GM23338 (cell line): ENCODE results near the gene TTLL5. TPM values are rescaled to one million over a fixed set of nuclear protein-coding genes. Genes with fewer than 3 reads are reported as not detected.

Experiments
- ATAC-seq: fragments of 200-7000 bp; cut with Tn5 transposase; 3 replicates; pipeline ENCODE4 v1.9.1; 2020
- DNase-seq: peaks from one replicate; pipeline ENCODE4 v3.0.0-alpha.2; 2015; ENCODE audit warnings: low spot score
- H2AFZ ChIP-seq: fragments of 200-600 bp; sonication (generic); 2 replicates; pipeline ENCODE4 v1.8.0; 2016; ENCODE audit warnings: antibody characterized with exemption, mild to moderate bottlenecking, moderate library complexity
- H3F3A ChIP-seq: fragments of 200-600 bp; sonication (generic); replicated peaks from 2 replicates; pipeline ENCODE4 v1.8.0; 2017; ENCODE audit warnings: antibody characterized with exemption, mixed run types, low read depth
- H3K27ac ChIP-seq: fragments of 200-600 bp; sonication (generic); 2 replicates; pipeline ENCODE4 v1.6.1; 2016; ENCODE audit warnings: low read depth
- H3K27me3 ChIP-seq: fragments of 200-600 bp; sonication (generic); 2 replicates; pipeline ENCODE4 v1.8.0; 2016; ENCODE audit warnings: mild to moderate bottlenecking, mixed run types, moderate library complexity; ENCODE audit not compliant: insufficient read depth
- H3K36me3 ChIP-seq: fragments of 200-600 bp; sonication (generic); 2 replicates; pipeline ENCODE4 v1.8.0; 2016; ENCODE audit warnings: mild to moderate bottlenecking; ENCODE audit not compliant: insufficient read depth
- H3K4me1 ChIP-seq: fragments of 200-600 bp; sonication (generic); 2 replicates; pipeline ENCODE4 v1.8.0; 2016; ENCODE audit warnings: mild to moderate bottlenecking, moderate library complexity; ENCODE audit not compliant: insufficient read depth
- H3K4me2 ChIP-seq: fragments of 200-600 bp; sonication (generic); 2 replicates; pipeline ENCODE4 v1.7.1; 2017; ENCODE audit warnings: mixed run types
- H3K4me3 ChIP-seq: fragments of 200-600 bp; sonication (generic); 2 replicates; pipeline ENCODE4 v1.6.1; 2016; ENCODE audit warnings: mixed run types
- H3K79me2 ChIP-seq: fragments of 200-600 bp; sonication (generic); replicated peaks from 2 replicates; pipeline ENCODE4 v1.8.0; 2017; ENCODE audit warnings: mild to moderate bottlenecking; ENCODE audit not compliant: insufficient read depth
- H3K9me2 ChIP-seq: fragments of 200-600 bp; sonication (generic); 2 replicates; pipeline ENCODE4 v1.8.0; 2017; ENCODE audit not compliant: insufficient read depth
- H4K20me1 ChIP-seq: fragments of 200-600 bp; sonication (generic); replicated peaks from 2 replicates; pipeline ENCODE4 v1.8.0; 2017; ENCODE audit warnings: mild to moderate bottlenecking; ENCODE audit not compliant: insufficient read depth
- H3K27ac Mint-ChIP-seq: 2 replicates; pipeline ENCODE4 v1.8.0; 2020; ENCODE audit warnings: inconsistent platforms, mild to moderate bottlenecking, moderate library complexity, mixed read lengths
- H3K27me3 Mint-ChIP-seq: 3 replicates; pipeline ENCODE4 v1.8.0; 2022; ENCODE audit warnings: low read depth, mild to moderate bottlenecking, moderate library complexity, mixed read lengths, inconsistent platforms; ENCODE audit not compliant: insufficient read depth, poor library complexity
- H3K36me3 Mint-ChIP-seq: 3 replicates; pipeline ENCODE4 v1.8.0; 2021; ENCODE audit warnings: low read depth, mild to moderate bottlenecking, inconsistent platforms, moderate library complexity, mixed read lengths
- H3K4me1 Mint-ChIP-seq: 3 replicates; pipeline ENCODE4 v1.8.0; 2020; ENCODE audit warnings: mild to moderate bottlenecking, inconsistent platforms, mixed read lengths
- H3K4me3 Mint-ChIP-seq: 3 replicates; pipeline ENCODE4 v1.8.0; 2021; ENCODE audit warnings: moderate library complexity, mild to moderate bottlenecking, inconsistent platforms, mixed read lengths
- H3K9me3 Mint-ChIP-seq: 3 replicates; pipeline ENCODE4 v1.8.0; 2020; ENCODE audit warnings: moderate library complexity, mild to moderate bottlenecking, inconsistent platforms, mixed read lengths
- CREB1 ChIP-seq: fragments of 250-450 bp; sonication (Bioruptor Pico); IDR thresholded peaks from 2 replicates; pipeline ENCODE4 v1.5.0; 2020; ENCODE audit warnings: low read depth, mild to moderate bottlenecking, moderate library complexity
- CTCF ChIP-seq, 2 experiments: fragments of 200-600 bp in 1 of 2; sonication (generic) in 1 of 2; conservative IDR thresholded peaks; 2 replicates each; pipeline versions ENCODE4 v1.5.1 to v1.6.1; 2016 to 2017; ENCODE audit warnings: antibody characterized with exemption in 2 of 2, low read depth in 2 of 2, mild to moderate bottlenecking in 2 of 2, moderate library complexity in 1 of 2
- ETS1 ChIP-seq: IDR thresholded peaks from 2 replicates; pipeline ENCODE4 v1.6.1; 2016; ENCODE audit warnings: antibody characterized with exemption
- EZH2 ChIP-seq: fragments of 200-600 bp; sonication (generic); IDR thresholded peaks from one replicate; pipeline ENCODE4 v1.8.0; 2017; ENCODE audit warnings: antibody characterized with exemption, mild to moderate bottlenecking, low read depth; ENCODE audit not compliant: unreplicated experiment
- EZH2phosphoT487 ChIP-seq: fragments of 200-600 bp; sonication (generic); IDR thresholded peaks from one replicate; pipeline ENCODE4 v1.8.1; 2018; ENCODE audit warnings: antibody characterized with exemption; ENCODE audit not compliant: unreplicated experiment
- JUNB ChIP-seq: IDR thresholded peaks from one replicate; pipeline ENCODE4 v1.6.1; 2016; ENCODE audit warnings: antibody characterized with exemption; ENCODE audit not compliant: unreplicated experiment
- NANOG ChIP-seq: IDR thresholded peaks from 2 replicates; pipeline ENCODE4 v1.6.1; 2016; ENCODE audit warnings: antibody characterized with exemption, borderline replicate concordance
- POLR2AphosphoS5 ChIP-seq: IDR thresholded peaks from 2 replicates; pipeline ENCODE4 v1.6.1; 2016; ENCODE audit warnings: antibody characterized with exemption, low read depth
- REST ChIP-seq: IDR thresholded peaks from one replicate; pipeline ENCODE4 v1.6.1; 2018; ENCODE audit warnings: antibody characterized with exemption; ENCODE audit not compliant: unreplicated experiment
- STAT1 ChIP-seq: IDR thresholded peaks from one replicate; pipeline ENCODE4 v1.6.1; 2016; ENCODE audit warnings: antibody characterized with exemption; ENCODE audit not compliant: unreplicated experiment
- ZNF114 ChIP-seq: fragments of 250-450 bp; sonication (Bioruptor Pico); IDR thresholded peaks from 2 replicates; pipeline ENCODE4 v1.5.0; 2020; ENCODE audit warnings: mild to moderate bottlenecking, moderate library complexity
- ZNF331 ChIP-seq: fragments of 250-450 bp; sonication (Bioruptor Pico); IDR thresholded peaks from 2 replicates; pipeline ENCODE4 v1.5.0; 2020; ENCODE audit warnings: low read depth, mild to moderate bottlenecking, moderate library complexity
- ZNF462 ChIP-seq: fragments of 250-450 bp; sonication (Bioruptor Pico); IDR thresholded peaks from 2 replicates; pipeline ENCODE4 v1.5.0; 2020; ENCODE audit warnings: mild to moderate bottlenecking, moderate library complexity
- polyA plus RNA-seq: library from polyadenylated mRNA; unstranded; fragments of >200 nt; fragmentation: Nextera tagmentation; extraction: Ambion mirVana; gene quantifications from 2 replicates; pipeline ENCODE4 v1.2.1, GENCODE V29; 2016
- total RNA-seq: library from RNA; depleted of rRNA; stranded (reverse); fragments of >200 nt; shearing (Covaris generic); gene quantifications from 2 replicates; pipeline ENCODE4 v1.2.3, GENCODE V29; 2014

The TTLL5 gene
- total and polyA plus RNA-seq, 2 experiments from 2014 or later = 33.5 to 35.4 TPM

- H3K27me3 ChIP-seq = no peaks in the 10 kb centered on the region
- no peak for DNase-seq
Observed at GRCh38 chr14:75736845-75737485, 75.9 kb downstream of the TTLL5 start.

More at GRCh38 chr14:75736845-75737485, 75.9 kb downstream of the TTLL5 start:
- H3K27ac ChIP-seq = no peak overlapping the region
- no peak overlapping the region for H3K4me3 ChIP-seq
- no peaks in the 10 kb centered on the region for H3K79me2 ChIP-seq
- TF ChIP-seq EZH2phosphoT487 (no peak), ZNF114 (no peak), ETS1 (no peak), ZNF462 (no peak), CTCF (conservative IDR thresholded peaks at IDR 0.05; ENCODE audit: low read depth in 2 of 2) (no peak), EZH2 (no peak), REST (no peak), ZNF331 (no peak), JUNB (no peak), NANOG (no peak), POLR2AphosphoS5 (no peak), STAT1 (no peak), CREB1 (CRISPR knock-in tag) (no peak)
- ATAC-seq = no peak
- no peaks in the 10 kb centered on the region for H3K4me1 ChIP-seq
- H3K36me3 ChIP-seq = no peaks in the 10 kb centered on the region; the same call in 1 of the 2 replicates
- Mint-ChIP-seq H3K9me3 (no peaks in the 10 kb centered on the region), H3K27me3 (peaks cover 2% of the 10 kb centered on the region), H3K36me3 (peaks cover 3% of the 10 kb centered on the region; the same call in 1 of the 3 replicates), H3K4me3 (no peak overlapping the region), H3K27ac (no peak overlapping the region), H3K4me1 (peaks cover 8% of the 10 kb centered on the region)
- no peak overlapping the region for H3K4me2 ChIP-seq
- no peaks in the 10 kb centered on the region for H3K9me2 ChIP-seq
- H4K20me1 ChIP-seq = 0 out of 2 replicates have a peak, but pooled peaks cover 5% of the 10 kb centered on the region
- H2AFZ ChIP-seq = no peak overlapping the region
- H3F3A ChIP-seq = no peaks in the 10 kb centered on the region
